HepG2 (cell line): ENCODE measurements around the gene DNM1L. TPM values are rescaled to one million over a fixed set of nuclear protein-coding genes. Genes with fewer than 3 reads are reported as not detected.
A peak's percentile ranks its signal among the peaks of the same experiment; 100 is the strongest.

ENCODE experiments used
- ATAC-seq: fragments of 200-7000 bp; cut with Tn5 transposase; 3 replicates; pipeline ENCODE4 v1.9.1; 2020; ENCODE audit warnings: mild to moderate bottlenecking, moderate library complexity
- BruUV-seq: library from RNA; stranded (reverse); fragments of 400-500 nt; replicated peaks from 2 replicates; lab custom pipeline; 2021; lab: Mats Ljungman, UMichigan
- CTCF ChIA-PET: fragments of 300-600 bp; formaldehyde crosslinking; extraction: SDS; loops from one replicate; lab custom pipeline; 2021; ENCODE audit warnings: low total read pairs, inconsistent platforms, low intra/inter-chr PET ratio; lab: Yijun Ruan, JAX
- POLR2A ChIA-PET: fragments of 350-600 bp; sonication (Branson Sonifier 250); formaldehyde crosslinking; loops from one replicate; lab custom pipeline; 2020; ENCODE audit warnings: antibody characterized with exemption, inconsistent platforms; lab: Yijun Ruan, JAX
- DNase-seq: peaks from one replicate; pipeline ENCODE4 v3.0.0-alpha.2; 2015; ENCODE audit warnings: low spot score
- FAIRE-seq: peaks from 3 replicates; lab custom pipeline; 2011; peaks lifted over from hg19 to GRCh38; lab: Jason Lieb, UNC
- H2AFZ ChIP-seq: one replicate; pipeline ENCODE4 v1.6.1; 2011; ENCODE audit warnings: low read length, inconsistent platforms
- H3K27ac ChIP-seq: fragments of 300-600 bp; 3 replicates; pipeline ENCODE4 v1.8.0; 2011; ENCODE audit warnings: mixed run types, mild to moderate bottlenecking, mixed read lengths, low read length, inconsistent platforms; ENCODE audit not compliant: insufficient read depth; ENCODE audit errors: extremely low read length
- H3K27me3 ChIP-seq, 2 experiments: fragments of 200-600 bp in 1 of 2; 2 replicates in 1 of 2; 3 replicates in 1 of 2; pipeline versions ENCODE4 v1.6.0 to v1.8.0; 2011; ENCODE audit warnings: low read length in 2 of 2, mild to moderate bottlenecking in 2 of 2, moderate library complexity in 2 of 2, inconsistent platforms in 1 of 2; ENCODE audit not compliant: insufficient read depth in 2 of 2, control insufficient read depth in 1 of 2
- H3K36me3 ChIP-seq, 2 experiments: fragments of 200-600 bp in 1 of 2; replicated peaks in 1 of 2; 2 replicates in 1 of 2; 3 replicates in 1 of 2; pipeline versions ENCODE4 v1.5.1 to v1.8.0; 2011; ENCODE audit warnings: low read length in 2 of 2, inconsistent platforms in 1 of 2; ENCODE audit not compliant: insufficient read depth in 2 of 2, control insufficient read depth in 1 of 2
- H3K4me1 ChIP-seq: 2 replicates; pipeline ENCODE4 v1.5.1; 2012; ENCODE audit warnings: low read length, inconsistent platforms; ENCODE audit not compliant: insufficient read depth
- H3K4me2 ChIP-seq: 2 replicates; pipeline ENCODE4 v1.6.0; 2011; ENCODE audit warnings: low read depth, low read length, inconsistent platforms
- H3K4me3 ChIP-seq, 3 experiments: fragments of 200-600 bp in 1 of 3; sonication (generic), shearing (Covaris generic) in 1 of 3; replicated peaks in 1 of 3; 2 replicates each; pipeline ENCODE4 v1.5.1; 2011 to 2016; ENCODE audit warnings: low read length in 3 of 3, inconsistent platforms in 2 of 3, low read depth in 2 of 3, mild to moderate bottlenecking in 2 of 3, control low read depth in 1 of 3, mixed read lengths in 1 of 3; ENCODE audit not compliant: insufficient read depth in 1 of 3
- H3K79me2 ChIP-seq: one replicate; pipeline ENCODE4 v1.6.1; 2011; ENCODE audit warnings: low read length, inconsistent platforms; ENCODE audit not compliant: insufficient read depth
- H3K9ac ChIP-seq: 2 replicates; pipeline ENCODE4 v1.6.0; 2011; ENCODE audit warnings: mild to moderate bottlenecking, low read depth, low read length, inconsistent platforms; ENCODE audit not compliant: insufficient read depth
- H3K9me3 ChIP-seq: 2 replicates; pipeline ENCODE4 v1.5.1; 2012; ENCODE audit warnings: mild to moderate bottlenecking, low read length
- H4K20me1 ChIP-seq: 2 replicates; pipeline ENCODE4 v1.6.0; 2011; ENCODE audit warnings: inconsistent platforms, mild to moderate bottlenecking, low read length, moderate library complexity; ENCODE audit not compliant: insufficient read depth
- HNF4A ChIP-seq: sonication (generic); formaldehyde crosslinking; IDR thresholded peaks from 2 replicates; pipeline ENCODE4 v1.4.0; 2020; ENCODE audit warnings: missing genetic modification reagents
- KLF12 ChIP-seq: sonication (generic); formaldehyde crosslinking; IDR thresholded peaks from 2 replicates; pipeline ENCODE4 v1.4.0; 2020; ENCODE audit warnings: missing genetic modification reagents, borderline replicate concordance
- KLF15 ChIP-seq: sonication (generic); formaldehyde crosslinking; IDR thresholded peaks from 2 replicates; pipeline ENCODE4 v1.8.1; 2023; ENCODE audit warnings: borderline replicate concordance, mild to moderate bottlenecking, inconsistent platforms, missing genetic modification reagents, mixed read lengths
- NR2C2 ChIP-seq: sonication (generic); formaldehyde crosslinking; IDR thresholded peaks from 2 replicates; pipeline ENCODE4 v1.4.0; 2020; ENCODE audit warnings: missing genetic modification reagents, mild to moderate bottlenecking, moderate library complexity, borderline replicate concordance
- PAF1 ChIP-seq: IDR thresholded peaks from 2 replicates; pipeline ENCODE4 v1.6.1; 2016; ENCODE audit warnings: missing genetic modification reagents, missing compliant biosample characterization
- RORA ChIP-seq: sonication (generic); formaldehyde crosslinking; IDR thresholded peaks from 2 replicates; pipeline ENCODE4 v1.5.0; 2020; ENCODE audit warnings: mild to moderate bottlenecking, missing genetic modification reagents, moderate library complexity
- SPEN ChIP-seq: sonication (generic); formaldehyde crosslinking; IDR thresholded peaks from 2 replicates; pipeline ENCODE4 v1.5.1; 2020; ENCODE audit warnings: low read depth, mild to moderate bottlenecking, missing genetic modification reagents
- SRSF1 ChIP-seq: fragments of 200-400 bp; formaldehyde crosslinking; optimal IDR thresholded peaks from 2 replicates; pipeline ENCODE3; 2017; ENCODE audit warnings: mild to moderate bottlenecking, low read depth, low read length, moderate library complexity
- TAF15 ChIP-seq: fragments of 200-400 bp; formaldehyde crosslinking; IDR thresholded peaks from one replicate; pipeline ENCODE4 v1.6.1; 2018; ENCODE audit warnings: mild to moderate bottlenecking, low read depth, low read length; ENCODE audit not compliant: poor library complexity, severe bottlenecking
- TOPORS ChIP-seq: sonication (generic); formaldehyde crosslinking; IDR thresholded peaks from 2 replicates; pipeline ENCODE4 v1.8.0; 2023; ENCODE audit warnings: mild to moderate bottlenecking, missing genetic modification reagents
- ZFP1 ChIP-seq: IDR thresholded peaks from 2 replicates; pipeline ENCODE4 v1.6.1; 2016
- ZNF441 ChIP-seq: sonication (generic); formaldehyde crosslinking; IDR thresholded peaks from 2 replicates; pipeline ENCODE4 v1.7.0; 2021; ENCODE audit warnings: missing genetic modification reagents, borderline replicate concordance
- ZNF510 ChIP-seq: sonication (generic); formaldehyde crosslinking; IDR thresholded peaks from 2 replicates; pipeline ENCODE4 v1.4.0; 2020; ENCODE audit warnings: low read depth, mild to moderate bottlenecking, missing genetic modification reagents
- ZSCAN22 ChIP-seq: sonication (generic); formaldehyde crosslinking; IDR thresholded peaks from 2 replicates; pipeline ENCODE4 v1.4.0; 2020; ENCODE audit warnings: mild to moderate bottlenecking, missing genetic modification reagents
- ZSCAN9 ChIP-seq: IDR thresholded peaks from 2 replicates; pipeline ENCODE4 v1.6.1; 2016; ENCODE audit warnings: borderline replicate concordance
- WGBS: methylation state at CpG from one replicate; pipeline ENCODE4 v1.1.6; 2017; ENCODE audit warnings: low lambda C conversion rate; 5-methylcytosine and 5-hydroxymethylcytosine counted together
- in situ Hi-C: cut with HindIII; loops from 2 replicates; pipeline ENCODE4 v1.10.0; 2017; ENCODE audit warnings: low pct_unique_long_range_greater_than_20kb; ENCODE audit not compliant: extremely low pct_ligation_motif_present
- intact Hi-C: fragments of 100-400 bp; cut with micrococcal nuclease; formaldehyde crosslinking; loops from one replicate; pipeline ENCODE4 v1.10.0; 2022; ENCODE audit not compliant: unreplicated experiment
- polyA plus RNA-seq, 8 experiments: library from polyadenylated mRNA; depleted of rRNA in 3 of 8; stranded (reverse) in 7 of 8; unstranded in 1 of 8; fragments of >200 nt; fragmentation: Illumina TruSeq in 4 of 8; extraction: Trizol in 4 of 8; gene quantifications; 2 replicates each; pipeline versions ENCODE4 v1.2.1 to v1.2.3, GENCODE V29; 2011 to 2016; ENCODE audit warnings: low read depth in 4 of 8, missing spikeins in 1 of 8, mixed read lengths in 1 of 8; ENCODE audit not compliant: insufficient read depth in 1 of 8
- total RNA-seq, 5 experiments: library from RNA; depleted of rRNA; stranded (reverse); fragments of >200 nt; fragmentation: Illumina TruSeq; extraction: Trizol; gene quantifications; 2 replicates each; pipeline ENCODE4 v1.2.3, GENCODE V29; 2016; ENCODE audit warnings: low read depth in 1 of 5
- TF ChIP-seq, protein P1 (sequence below): sonication (generic); formaldehyde crosslinking; IDR thresholded peaks from 2 replicates; pipeline ENCODE4 v1.9.0; 2022; ENCODE audit warnings: low read depth, missing genetic modification reagents
- TF ChIP-seq, protein P2 (sequence below): sonication (generic); formaldehyde crosslinking; IDR thresholded peaks from 2 replicates; pipeline ENCODE4 v1.5.0; 2020; ENCODE audit warnings: missing genetic modification reagents
- TF ChIP-seq, protein P3 (sequence below): sonication (generic); formaldehyde crosslinking; IDR thresholded peaks from 2 replicates; pipeline ENCODE4 v1.5.1; 2020; ENCODE audit warnings: missing genetic modification reagents, mild to moderate bottlenecking, borderline replicate concordance

Gene DNM1L
- total and polyA plus RNA-seq, 2 of the 13 experiments (the other 11 are each of a cell fraction or from before 2014, with no cell fraction given) = 35.9 to 65.8 TPM

DNA sequence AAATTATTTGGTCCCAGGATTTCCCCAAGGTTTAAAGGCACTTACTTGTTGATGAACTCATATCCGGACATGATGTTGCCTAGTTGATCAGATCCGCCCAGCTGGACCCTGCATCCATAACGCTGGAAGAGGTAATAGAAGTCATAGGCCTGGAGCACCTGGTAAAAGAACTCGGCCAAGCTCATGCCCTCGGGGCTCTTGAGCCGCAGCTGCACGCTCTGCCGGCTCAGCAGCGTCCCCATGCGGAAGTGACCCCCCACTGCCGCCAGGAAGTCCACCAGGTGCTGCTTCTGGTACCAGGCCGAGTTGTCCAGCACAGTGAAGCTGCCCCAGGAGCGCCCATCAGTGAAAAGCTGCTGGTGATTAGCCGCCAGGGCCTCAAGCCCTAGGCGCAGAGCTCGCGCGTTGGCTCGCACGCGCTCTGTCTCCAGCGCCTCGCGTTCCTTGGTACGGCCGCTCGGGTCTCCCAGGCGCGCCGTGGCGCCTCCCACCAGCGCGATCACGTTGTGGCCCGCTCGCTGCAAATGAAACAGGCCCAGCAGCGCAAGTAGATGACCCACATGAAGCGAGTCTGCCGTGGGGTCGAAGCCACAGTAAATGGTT, 76.1 kb downstream of the DNM1L start (continued):
- TF ChIP-seq SPEN (CRISPR knock-in tag) (peak; percentile 66; the same call in 1 of the 2 replicates), SRSF1 (peak; percentile 47), TAF15 (peak; percentile 63), KLF15 (CRISPR knock-in tag) (no peak), TOPORS (CRISPR knock-in tag) (0 out of 2 replicates have a peak, but pooled peaks have one; percentile 47), ZSCAN9 (CRISPR knock-in tag) (no peak), KLF12 (CRISPR knock-in tag) (no peak), ZNF510 (CRISPR knock-in tag) (0 out of 2 replicates have a peak, but pooled peaks have one; percentile 34), PAF1 (CRISPR knock-in tag) (no peak)

DNA sequence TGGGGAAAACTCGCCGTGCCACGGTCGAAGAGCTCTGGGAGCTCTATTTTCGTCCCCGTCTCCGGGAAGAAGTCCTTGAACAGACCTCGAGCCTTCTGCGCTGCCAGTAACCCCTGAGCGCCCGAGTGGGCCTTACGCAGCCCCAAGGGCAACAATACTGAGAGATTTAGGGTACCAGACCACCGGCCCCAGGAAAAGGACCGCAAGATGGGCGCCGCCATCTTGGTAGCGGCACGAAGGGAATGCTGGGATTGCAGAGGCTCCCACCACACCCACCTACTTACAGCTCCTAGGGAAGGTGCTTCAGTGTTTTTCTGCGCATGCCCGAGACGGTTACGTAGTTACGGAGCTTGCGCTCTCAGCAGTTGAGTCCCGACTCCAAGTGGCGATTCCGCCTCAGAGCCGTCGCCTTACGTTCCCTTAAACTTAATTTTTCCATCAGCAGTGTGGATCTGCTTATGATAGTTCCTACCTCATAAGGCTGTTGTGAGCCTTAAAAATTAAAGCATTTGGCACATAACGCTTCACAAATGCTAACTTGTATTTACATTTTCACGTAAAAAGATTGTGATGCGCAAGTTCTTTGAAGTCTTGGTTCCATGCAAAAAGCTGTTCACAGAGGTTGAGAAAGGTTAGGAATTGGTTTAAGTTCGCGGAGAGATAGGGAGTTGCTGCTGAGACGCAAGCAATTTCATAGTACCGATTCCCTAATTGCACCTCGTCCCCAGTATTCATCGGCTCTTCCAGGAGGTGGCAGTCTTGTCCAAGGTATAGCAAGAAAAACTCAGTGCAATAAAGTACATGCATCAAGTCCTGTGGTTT, 76.8 kb downstream of the DNM1L start, which contains the start of gene YARS2:
Gene YARS2 (minus strand): TSS at position 244 of the 822 bp plus-strand sequence. CDS start 23 bp downstream, at position 221.
- ChIA-PET POLR2A (interaction anchor here (0.6 to 2.0 kb wide), 17 partner anchors 12 to 1266 kb away, joined by 3 to 31 read pairs (median 3); partner anchors contain the start of genes ALG10, DNM1L, ETFBKMT and FGD4), CTCF (interaction anchor here (1.4 to 2.8 kb wide), 3 partner anchors 163 to 1266 kb away, joined by 4 to 25 read pairs (median 14); partner anchors contain the start of gene ALG10)
- H3K9ac ChIP-seq = peak within 1 kb of the TSS; percentile 90
- DNase-seq (peak; percentile 96), FAIRE-seq (peak; percentile 76), ATAC-seq (peak; percentile 96)
- intact Hi-C loops (loop anchor here (1.0 to 10.0 kb wide), 5 partner anchors 109 to 1266 kb away; partner anchors contain the start of gene ALG10), in situ Hi-C loops (loop anchor here (5.0 to 25.0 kb wide), 3 partner anchors 146 to 1266 kb away; partner anchors contain the start of gene ALG10)
- H3K27me3 ChIP-seq = peaks cover 0 to under 1% of the 10 kb centered on the region in 2 experiments; a peak in 1 of 5 replicates
- under 1% methylated on average over 30 of the region's 39 CpGs for WGBS
- H3K36me3 ChIP-seq = peaks cover 4 to 15% of the 10 kb centered on the region in 2 experiments; a peak in 4 of 5 replicates
- no peaks in the 10 kb centered on the region for H3K9me3 ChIP-seq
- no peaks in the 10 kb centered on the region for H4K20me1 ChIP-seq
- no TSS peak for BruUV-seq
- H3K79me2 ChIP-seq = peaks cover 29% of the 10 kb centered on the region
- H3K4me2 ChIP-seq = peak within 1 kb of the TSS; percentile 80
- peaks cover 30% of the 10 kb centered on the region for H3K4me1 ChIP-seq
- peak within 1 kb of the TSS; percentile 76 for H3K27ac ChIP-seq
- H2AFZ ChIP-seq = peak within 1 kb of the TSS; percentile 96
- peak within 1 kb of the TSS; percentile 86 to 95 (median 91) for H3K4me3 ChIP-seq
- TF ChIP-seq, protein P1, sequence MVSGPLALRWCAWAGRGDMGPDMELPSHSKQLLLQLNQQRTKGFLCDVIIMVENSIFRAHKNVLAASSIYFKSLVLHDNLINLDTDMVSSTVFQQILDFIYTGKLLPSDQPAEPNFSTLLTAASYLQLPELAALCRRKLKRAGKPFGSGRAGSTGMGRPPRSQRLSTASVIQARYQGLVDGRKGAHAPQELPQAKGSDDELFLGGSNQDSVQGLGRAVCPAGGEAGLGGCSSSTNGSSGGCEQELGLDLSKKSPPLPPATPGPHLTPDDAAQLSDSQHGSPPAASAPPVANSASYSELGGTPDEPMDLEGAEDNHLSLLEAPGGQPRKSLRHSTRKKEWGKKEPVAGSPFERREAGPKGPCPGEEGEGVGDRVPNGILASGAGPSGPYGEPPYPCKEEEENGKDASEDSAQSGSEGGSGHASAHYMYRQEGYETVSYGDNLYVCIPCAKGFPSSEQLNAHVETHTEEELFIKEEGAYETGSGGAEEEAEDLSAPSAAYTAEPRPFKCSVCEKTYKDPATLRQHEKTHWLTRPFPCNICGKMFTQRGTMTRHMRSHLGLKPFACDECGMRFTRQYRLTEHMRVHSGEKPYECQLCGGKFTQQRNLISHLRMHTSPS (CRISPR knock-in tag) = no peak
- TF ChIP-seq HNF4A (CRISPR knock-in tag) (no peak), RORA (no peak), ZFP1 (CRISPR knock-in tag) (no peak), NR2C2 (CRISPR knock-in tag) (no peak; the same call in 1 of the 2 replicates), ZNF441 (CRISPR knock-in tag) (peak; percentile 50; the same call in 1 of the 2 replicates), ZSCAN22 (CRISPR knock-in tag) (no peak)
- TF ChIP-seq, protein P2, sequence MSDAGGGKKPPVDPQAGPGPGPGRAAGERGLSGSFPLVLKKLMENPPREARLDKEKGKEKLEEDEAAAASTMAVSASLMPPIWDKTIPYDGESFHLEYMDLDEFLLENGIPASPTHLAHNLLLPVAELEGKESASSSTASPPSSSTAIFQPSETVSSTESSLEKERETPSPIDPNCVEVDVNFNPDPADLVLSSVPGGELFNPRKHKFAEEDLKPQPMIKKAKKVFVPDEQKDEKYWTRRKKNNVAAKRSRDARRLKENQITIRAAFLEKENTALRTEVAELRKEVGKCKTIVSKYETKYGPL = no peak
- TF ChIP-seq, protein P3, sequence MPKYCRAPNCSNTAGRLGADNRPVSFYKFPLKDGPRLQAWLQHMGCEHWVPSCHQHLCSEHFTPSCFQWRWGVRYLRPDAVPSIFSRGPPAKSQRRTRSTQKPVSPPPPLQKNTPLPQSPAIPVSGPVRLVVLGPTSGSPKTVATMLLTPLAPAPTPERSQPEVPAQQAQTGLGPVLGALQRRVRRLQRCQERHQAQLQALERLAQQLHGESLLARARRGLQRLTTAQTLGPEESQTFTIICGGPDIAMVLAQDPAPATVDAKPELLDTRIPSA (CRISPR knock-in tag) = no peak
